HuH-7.5 (cell line): Measurements from ENCODE around the gene CLEC12A.

Source experiments
- DNase-seq: peaks from one replicate; pipeline ENCODE4 v3.0.0; 2011; ENCODE audit warnings: low spot score

CLEC12A gene

GRCh38 chr12:10033783-10034545 lies 62.8 kb downstream of the CLEC12A start:
- no peak for DNase-seq
